H1 (cell line): Measurements from ENCODE around the gene DNMT3L. TPM values are rescaled to one million over a fixed set of nuclear protein-coding genes. Genes with fewer than 3 reads are reported as not detected.
A peak's percentile ranks its signal among the peaks of the same experiment; 100 is the strongest.

Experiments
- CTCF ChIA-PET: fragments of 300-600 bp; sonication (Branson Sonifier 250); formaldehyde crosslinking; loops from one replicate; lab custom pipeline; 2021; ENCODE audit not compliant: partially characterized antibody; lab: Charles Lee
- POLR2A ChIA-PET: fragments of 300-600 bp; sonication (Branson Sonifier 250); formaldehyde crosslinking; loops from one replicate; lab custom pipeline; 2021; ENCODE audit warnings: inconsistent platforms; ENCODE audit not compliant: partially characterized antibody; lab: Charles Lee
- DNase-seq, 2 experiments: peaks; one replicate each; pipeline versions ENCODE4 v3.0.0 to v3.0.0-alpha.2; 2010 to 2022; ENCODE audit warnings: low spot score in 2 of 2, low read depth in 1 of 2, mixed read lengths in 1 of 2
- FAIRE-seq: peaks from 2 replicates; lab custom pipeline; 2011; peaks lifted over from hg19 to GRCh38; lab: Jason Lieb, UNC
- H2AFZ ChIP-seq: 2 replicates; pipeline ENCODE4 v1.8.1; 2012; ENCODE audit warnings: low read length, inconsistent platforms
- H2AK5ac ChIP-seq: 2 replicates; pipeline ENCODE4 v1.6.1; 2013; ENCODE audit warnings: low read depth, low read length
- H2BK120ac ChIP-seq: replicated peaks from 2 replicates; pipeline ENCODE3; 2013; ENCODE audit warnings: low read depth, low read length, inconsistent platforms
- H2BK12ac ChIP-seq: 2 replicates; pipeline ENCODE4 v1.6.1; 2013; ENCODE audit warnings: low read depth, low read length
- H2BK15ac ChIP-seq: 2 replicates; pipeline ENCODE4 v1.6.1; 2013; ENCODE audit warnings: low read length
- H2BK20ac ChIP-seq: 2 replicates; pipeline ENCODE4 v1.6.1; 2013; ENCODE audit warnings: low read length
- H2BK5ac ChIP-seq: 2 replicates; pipeline ENCODE4 v1.6.1; 2013; ENCODE audit warnings: low read depth, low read length
- H3K14ac ChIP-seq: 2 replicates; pipeline ENCODE4 v1.6.1; 2013; ENCODE audit warnings: inconsistent platforms; ENCODE audit not compliant: insufficient read length
- H3K18ac ChIP-seq: 2 replicates; pipeline ENCODE4 v1.6.1; 2013; ENCODE audit warnings: low read length; ENCODE audit errors: extremely low read depth
- H3K23ac ChIP-seq: 2 replicates; pipeline ENCODE4 v1.6.1; 2013; ENCODE audit warnings: inconsistent platforms; ENCODE audit not compliant: insufficient read length
- H3K23me2 ChIP-seq: 2 replicates; pipeline ENCODE4 v1.6.1; 2013; ENCODE audit warnings: low read depth, low read length
- H3K27ac ChIP-seq: 2 replicates; pipeline ENCODE4 v1.6.1; 2011; ENCODE audit warnings: low read depth, low read length, inconsistent platforms
- H3K27me3 ChIP-seq, 4 experiments: replicated peaks in 1 of 4; 1 replicate in 1 of 4; 2 replicates in 3 of 4; pipeline versions ENCODE4 v1.6.1 to v1.8.1; 2011 to 2013; ENCODE audit warnings: low read length in 3 of 4, mild to moderate bottlenecking in 3 of 4, inconsistent platforms in 2 of 4, mixed read lengths in 2 of 4, moderate library complexity in 1 of 4; ENCODE audit not compliant: control insufficient read depth in 3 of 4, insufficient read depth in 3 of 4; ENCODE audit errors: extremely low read depth in 1 of 4
- H3K36me3 ChIP-seq, 4 experiments: 2 replicates each; pipeline versions ENCODE4 v1.6.1 to v1.8.1; 2011 to 2013; ENCODE audit warnings: mild to moderate bottlenecking in 4 of 4, low read length in 3 of 4, moderate library complexity in 2 of 4, control low read depth in 1 of 4, inconsistent platforms in 1 of 4; ENCODE audit not compliant: insufficient read depth in 4 of 4, control insufficient read depth in 2 of 4
- H3K4ac ChIP-seq: replicated peaks from 2 replicates; pipeline ENCODE3; 2013; ENCODE audit warnings: low read length, low read depth, mixed read lengths, inconsistent platforms; ENCODE audit not compliant: insufficient read length
- H3K4me1 ChIP-seq, 4 experiments: replicated peaks in 1 of 4; 1 replicate in 1 of 4; 2 replicates in 3 of 4; pipeline versions ENCODE4 v1.6.1 to v1.8.1; 2011 to 2013; ENCODE audit warnings: low read length in 3 of 4, inconsistent platforms in 2 of 4, mixed read lengths in 1 of 4; ENCODE audit not compliant: insufficient read depth in 4 of 4, control insufficient read depth in 3 of 4
- H3K4me2 ChIP-seq, 2 experiments: 2 replicates each; pipeline versions ENCODE4 v1.6.1 to v1.8.1; 2011 to 2013; ENCODE audit warnings: low read depth in 2 of 2, low read length in 2 of 2, control low read depth in 1 of 2, inconsistent platforms in 1 of 2, mild to moderate bottlenecking in 1 of 2; ENCODE audit not compliant: insufficient read depth in 1 of 2
- H3K4me3 ChIP-seq, 4 experiments: fragments of 200-600, 300-600 bp in 1 of 4; sonication (generic), shearing (Covaris generic), sonication (Bioruptor Twin) in 1 of 4; 2 replicates each; pipeline versions ENCODE4 v1.5.1 to v1.8.1; 2011 to 2016; ENCODE audit warnings: low read length in 4 of 4, low read depth in 3 of 4, control low read depth in 2 of 4, inconsistent platforms in 2 of 4, mild to moderate bottlenecking in 2 of 4, mixed read lengths in 1 of 4, moderate library complexity in 1 of 4; ENCODE audit not compliant: insufficient read depth in 2 of 4; ENCODE audit errors: extremely low read depth in 1 of 4
- H3K56ac ChIP-seq: replicated peaks from 2 replicates; pipeline ENCODE3; 2013; ENCODE audit warnings: low read depth, mild to moderate bottlenecking, mixed read lengths, low read length, inconsistent platforms; ENCODE audit not compliant: insufficient read length
- H3K79me1 ChIP-seq: 2 replicates; pipeline ENCODE4 v1.6.1; 2013; ENCODE audit warnings: low read depth, low read length, control low read depth
- H3K79me2 ChIP-seq, 2 experiments: 2 replicates each; pipeline versions ENCODE4 v1.6.1 to v1.8.1; 2012 to 2013; ENCODE audit warnings: low read length in 2 of 2, mild to moderate bottlenecking in 2 of 2, inconsistent platforms in 1 of 2; ENCODE audit not compliant: insufficient read depth in 2 of 2, control insufficient read depth in 1 of 2
- H3K9ac ChIP-seq, 4 experiments: replicated peaks in 1 of 4; 1 replicate in 1 of 4; 2 replicates in 3 of 4; pipeline versions ENCODE4 v1.6.1 to v1.8.1; 2011 to 2013; ENCODE audit warnings: low read depth in 3 of 4, low read length in 3 of 4, control low read depth in 2 of 4, mild to moderate bottlenecking in 2 of 4, moderate library complexity in 2 of 4, inconsistent platforms in 1 of 4; ENCODE audit errors: extremely low read depth in 1 of 4
- H3K9me3 ChIP-seq, 2 experiments: 2 replicates each; pipeline versions ENCODE4 v1.6.1 to v1.8.1; 2012 to 2013; ENCODE audit warnings: mild to moderate bottlenecking in 2 of 2, moderate library complexity in 2 of 2, control low read depth in 1 of 2, inconsistent platforms in 1 of 2, low read depth in 1 of 2, low read length in 1 of 2, mixed read lengths in 1 of 2; ENCODE audit not compliant: insufficient read depth in 2 of 2
- H4K20me1 ChIP-seq, 2 experiments: replicated peaks in 1 of 2; 2 replicates each; pipeline versions ENCODE3 to v1.8.1; 2011 to 2013; ENCODE audit warnings: inconsistent platforms in 2 of 2, low read length in 2 of 2, mild to moderate bottlenecking in 1 of 2; ENCODE audit not compliant: insufficient read depth in 2 of 2, control insufficient read depth in 1 of 2
- H4K5ac ChIP-seq: 2 replicates; pipeline ENCODE4 v1.6.1; 2013; ENCODE audit warnings: low read length, low read depth, mixed read lengths, inconsistent platforms; ENCODE audit not compliant: insufficient read length
- H4K8ac ChIP-seq: 2 replicates; pipeline ENCODE4 v1.8.0; 2013; ENCODE audit warnings: mild to moderate bottlenecking, moderate library complexity, low read length, inconsistent platforms; ENCODE audit not compliant: insufficient read depth; ENCODE audit errors: extremely low read depth
- H4K91ac ChIP-seq: replicated peaks from 2 replicates; pipeline ENCODE3; 2013; ENCODE audit warnings: low read length, mixed read lengths, inconsistent platforms; ENCODE audit not compliant: insufficient read length
- ATF3 ChIP-seq: IDR thresholded peaks from 2 replicates; pipeline ENCODE4 v1.6.1; 2011; ENCODE audit warnings: low read depth, mild to moderate bottlenecking, low read length; ENCODE audit not compliant: insufficient read depth
- CHD1 ChIP-seq: IDR thresholded peaks from 2 replicates; pipeline ENCODE4 v1.6.1; 2012; ENCODE audit warnings: low read depth, low read length, improper control_type of control experiment
- EGR1 ChIP-seq: IDR thresholded peaks from 2 replicates; pipeline ENCODE4 v1.6.1; 2011; ENCODE audit warnings: low read depth, low read length, borderline replicate concordance
- EZH2 ChIP-seq: fragments of 200-600 bp; sonication (generic); IDR thresholded peaks from 2 replicates; pipeline ENCODE4 v1.7.1; 2012; ENCODE audit warnings: low read depth, mild to moderate bottlenecking, moderate library complexity, low read length, inconsistent platforms; ENCODE audit not compliant: severe bottlenecking
- KDM4A ChIP-seq: IDR thresholded peaks from one replicate; pipeline ENCODE4 v1.7.1; 2012; ENCODE audit warnings: low read depth, mild to moderate bottlenecking, moderate library complexity, low read length, inconsistent platforms; ENCODE audit not compliant: severe bottlenecking
- MAX ChIP-seq: IDR thresholded peaks from 2 replicates; pipeline ENCODE4 v1.6.1; 2012; ENCODE audit warnings: inconsistent platforms
- PHF8 ChIP-seq: fragments of 200-600 bp; sonication (generic); conservative IDR thresholded peaks from 2 replicates; pipeline ENCODE4 v1.7.1; 2012; ENCODE audit warnings: low read depth, mild to moderate bottlenecking, inconsistent platforms, low read length, moderate library complexity
- RFX5 ChIP-seq: IDR thresholded peaks from 2 replicates; pipeline ENCODE4 v1.6.1; 2011; ENCODE audit warnings: low read depth, low read length, improper control_type of control experiment, borderline replicate concordance
- SP1 ChIP-seq: IDR thresholded peaks from 2 replicates; pipeline ENCODE4 v1.6.1; 2011; ENCODE audit warnings: low read depth, low read length
- SP2 ChIP-seq: IDR thresholded peaks from 2 replicates; pipeline ENCODE4 v1.6.1; 2012; ENCODE audit warnings: mild to moderate bottlenecking, low read length, inconsistent platforms
- YY1 ChIP-seq: IDR thresholded peaks from 2 replicates; pipeline ENCODE4 v1.6.1; 2011; ENCODE audit warnings: low read depth, mild to moderate bottlenecking, low read length
- WGBS, 2 experiments: shearing (Covaris generic) in 1 of 2; methylation state at CpG; one replicate each; pipeline versions ENCODE4 v1.1.6 to v1.1.7; 2013 to 2015; ENCODE audit warnings: low lambda C conversion rate in 2 of 2, mixed read lengths in 2 of 2, inconsistent platforms in 1 of 2, low coverage in 1 of 2, missing lambda C conversion rate in 1 of 2; ENCODE audit not compliant: insufficient replicate concordance in 2 of 2, insufficient coverage in 1 of 2, insufficient read length in 1 of 2; ENCODE audit errors: extremely low coverage in 1 of 2, missing lambda C conversion rate in 1 of 2; 5-methylcytosine and 5-hydroxymethylcytosine counted together
- polyA plus RNA-seq, 7 experiments: library from polyadenylated mRNA; depleted of rRNA in 3 of 7; stranded (reverse) in 5 of 7; unstranded in 2 of 7; fragments of >200 nt in 5 of 7; fragments of 200-250 nt in 2 of 7; gene quantifications; 1 replicate in 5 of 7; 2 replicates in 1 of 7; 4 replicates in 1 of 7; pipeline versions ENCODE4 v1.2.1 to v1.2.3, GENCODE V29; 2011 to 2013; ENCODE audit warnings: missing spikeins in 2 of 7, mixed read lengths in 2 of 7
- total RNA-seq: library from RNA; stranded (reverse); fragmentation: NEBNext Ultra II Directional; extraction: Animal tissue kit (Norgen Biotek cat#: 25700); gene quantifications from 2 replicates; pipeline ENCODE4 v1.2.1, GENCODE V29; 2021

DNMT3L gene
- total and polyA plus RNA-seq, 2 of the 8 experiments (the other 6 are each of a cell fraction or from before 2014, with no cell fraction given) = 0.06 TPM; not detected in 1

- Histone ChIP-seq H3K4ac (peak overlapping the region; percentile 9), H4K5ac (no peak overlapping the region), H3K79me1 (peaks cover 6% of the 10 kb centered on the region; the same call in 1 of the 2 replicates), H4K8ac (no peak overlapping the region), H3K23me2 (peaks cover 12% of the 10 kb centered on the region; the same call in 1 of the 2 replicates), H2BK12ac (0 out of 2 replicates have a peak overlapping the region, but pooled peaks have one; percentile 4), H3K4me2 (peak overlapping the region; percentile 75 to 90), H4K91ac (peak overlapping the region; percentile 4), H3K18ac (0 out of 2 replicates have a peak overlapping the region, but pooled peaks have one; percentile 5), H3K4me1 (peaks cover 0 to 19% (median 5%) of the 10 kb centered on the region in 4 experiments; a peak in 5 of 7 replicates), H3K36me3 (no peaks in the 10 kb centered on the region), H2BK15ac (peak overlapping the region; percentile 20; the same call in 1 of the 2 replicates), H3K4me3 (peak overlapping the region; percentile 55 to 68 (median 64)), H3K27ac (no peak overlapping the region), H3K23ac (no peak overlapping the region), H3K9ac (no peak overlapping the region), H3K14ac (no peak overlapping the region), H3K79me2 (peaks cover 0 to 3% of the 10 kb centered on the region in 2 experiments; a peak in 1 of 4 replicates), H3K9me3 (no peaks in the 10 kb centered on the region), H2BK120ac (no peak overlapping the region), H3K27me3 (peaks cover 0 to 3% (median 0%) of the 10 kb centered on the region in 4 experiments; a peak in 2 of 7 replicates), H2BK5ac (peak overlapping the region; percentile 60; the same call in 1 of the 2 replicates), H4K20me1 (peaks cover 6 to 9% of the 10 kb centered on the region in 2 experiments), H2AFZ (peak overlapping the region; percentile 80), H2AK5ac (no peak overlapping the region), H3K56ac (no peak overlapping the region), H2BK20ac (no peak overlapping the region)
- WGBS, 2 experiments = 35% methylated on average over 10 of the region's 10 CpGs; no CpG with 5 or more reads in 1 of the 2 experiments
- FAIRE-seq (no peak), DNase-seq (no peak)
- ChIA-PET POLR2A (no interaction called here), CTCF (interaction anchor here (0.6 to 5.0 kb wide), 6 partner anchors 8 to 306 kb away, joined by 3 to 53 read pairs (median 4); partner anchors contain the start of genes AIRE and TRPM2)
- TF ChIP-seq SP1 (no peak), KDM4A (no peak), ATF3 (no peak), RFX5 (no peak), YY1 (no peak), SP2 (no peak), MAX (no peak), PHF8 (no peak), EGR1 (no peak), EZH2 (no peak), CHD1 (no peak)
Observed at GRCh38 chr21:44299085-44299457, 37.4 kb upstream of the DNMT3L start.
